Activated CD4-positive, CD25-positive, alpha-beta regulatory T cell treated with anti-CD3 and anti-CD28 coated beads, Interleukin-2, amount 50 U/mL, for 24 hours (primary cell): ENCODE measurements around the gene SLC45A3.
"Not testable (repeated sequence)": the region's sequence is repeated elsewhere in the genome, so short reads cannot be mapped to it uniquely, and the experiment has no call there.

Experiments
- ATAC-seq, 2 donors: fragments of 150-1000 bp; cut with Tn5 transposase; one replicate each; pipeline ENCODE4 v1.10.0; 2021; ENCODE audit warnings: mild to moderate bottlenecking in 1 of 2, moderate library complexity in 1 of 2

Gene SLC45A3

DNA sequence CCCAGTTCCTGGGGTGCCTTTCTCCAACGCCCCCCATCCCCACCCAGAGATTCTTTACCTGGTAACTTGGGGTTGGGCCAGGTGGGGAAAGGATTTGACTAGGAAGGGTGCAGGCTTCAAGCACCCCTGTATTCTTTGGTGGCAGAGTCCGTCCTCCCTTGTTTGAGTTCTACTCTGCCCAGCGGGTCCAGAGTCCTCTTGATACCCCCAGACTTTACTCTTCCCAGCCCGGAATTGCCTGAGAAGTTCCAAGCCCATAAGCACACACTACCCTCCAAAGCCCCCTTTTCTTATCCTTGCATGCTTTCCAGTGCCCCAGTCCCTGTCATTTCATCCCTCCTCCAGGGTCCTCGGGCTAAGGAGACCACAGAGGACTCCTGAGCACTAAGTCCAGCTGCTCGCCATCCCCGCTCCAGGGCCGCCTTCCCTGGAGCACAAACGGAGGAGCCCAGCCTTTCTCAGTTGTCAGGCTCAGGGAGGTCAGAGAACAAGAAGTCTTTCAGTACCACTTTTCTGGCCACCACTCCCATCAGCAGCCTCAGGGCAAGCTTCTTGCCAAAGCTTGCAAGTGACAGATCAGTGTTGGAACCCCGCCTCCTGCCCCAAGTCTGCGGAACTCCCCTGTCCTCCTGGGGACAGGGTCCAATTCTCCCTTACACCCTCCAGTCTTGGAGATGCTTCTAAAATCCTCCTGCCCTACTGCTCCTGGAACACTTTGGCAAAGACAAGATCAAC, 12.2 kb downstream of the SLC45A3 start:
- no peak for ATAC-seq

DNA sequence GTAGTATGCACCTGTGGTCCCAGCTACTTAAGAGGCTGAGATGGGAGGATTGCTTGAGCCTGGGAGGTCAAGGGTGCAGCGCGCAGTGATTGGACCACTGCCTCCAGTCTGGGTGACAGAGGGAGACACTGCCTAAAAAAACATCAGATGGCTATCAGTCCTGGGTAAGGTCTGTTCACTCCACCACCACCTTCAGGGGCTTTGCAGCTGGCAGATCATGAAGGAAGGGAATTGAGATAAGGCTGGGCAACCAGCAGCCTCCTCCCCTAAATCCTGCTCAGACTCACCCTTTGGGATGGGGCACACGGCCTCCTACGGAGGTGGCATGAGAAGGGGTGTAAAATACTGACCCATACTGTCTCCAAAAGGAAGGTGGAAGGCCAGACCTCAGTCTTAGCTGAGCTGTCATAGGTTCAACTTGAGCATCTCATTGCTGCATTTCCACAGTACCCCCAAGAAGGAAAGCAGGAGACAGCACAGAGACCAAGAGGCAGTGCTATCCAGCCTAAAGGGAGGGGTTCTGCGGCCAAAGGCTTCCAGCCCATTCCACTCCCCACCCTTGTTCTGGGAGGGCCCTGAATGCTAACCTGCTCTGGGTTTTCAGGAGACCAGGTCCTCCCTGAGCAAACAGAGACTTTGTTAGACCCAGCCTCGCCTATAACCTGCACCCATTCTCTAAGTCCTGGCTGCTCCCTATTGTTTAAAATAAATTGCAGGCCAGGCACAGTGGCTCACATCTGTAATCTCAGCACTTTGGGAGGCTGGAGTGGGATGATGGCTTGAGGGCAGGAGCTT, 13.7 kb downstream of the SLC45A3 start:
- ATAC-seq, result no peak

DNA sequence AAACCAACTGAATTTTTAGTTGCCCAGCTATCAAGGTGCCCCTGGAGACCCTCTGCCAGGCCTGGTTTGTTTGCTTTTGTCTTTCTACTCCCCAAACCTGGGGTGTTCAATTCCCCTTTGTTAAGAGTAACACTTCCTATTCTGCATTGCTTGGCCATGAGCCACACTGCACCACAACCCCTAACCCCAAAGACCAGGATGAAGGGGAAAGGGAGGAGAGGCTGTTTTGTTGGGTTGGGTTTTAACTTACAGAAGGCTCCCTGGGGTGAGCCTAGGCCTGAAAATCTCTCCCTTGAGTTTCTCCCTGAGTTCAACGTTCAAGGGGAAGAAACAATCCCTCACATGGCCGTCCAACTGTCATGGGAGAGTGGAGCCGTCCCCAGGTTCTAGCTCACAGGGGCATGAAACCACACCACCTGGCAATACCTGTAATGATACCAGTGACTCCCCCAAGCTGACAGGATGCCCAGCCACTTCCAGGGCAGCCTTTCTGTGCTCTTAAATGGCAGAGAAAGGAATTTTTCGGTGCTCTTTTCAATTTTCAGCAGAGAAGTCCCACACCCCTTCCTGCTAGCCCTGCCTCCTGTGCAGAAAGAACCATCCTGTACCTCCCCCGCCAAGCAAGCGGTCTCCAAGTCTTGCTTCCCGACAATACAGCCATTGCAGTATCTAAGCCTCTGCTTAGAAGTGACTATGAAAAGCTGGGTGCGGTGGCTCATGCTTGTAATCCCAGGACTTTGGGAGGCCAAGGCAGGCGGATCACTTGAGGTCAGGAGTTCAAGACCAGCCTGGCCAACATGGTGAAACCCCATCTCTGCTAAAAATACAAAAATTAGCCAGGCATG, 14.9 kb downstream of the SLC45A3 start:
- no peak for ATAC-seq

DNA sequence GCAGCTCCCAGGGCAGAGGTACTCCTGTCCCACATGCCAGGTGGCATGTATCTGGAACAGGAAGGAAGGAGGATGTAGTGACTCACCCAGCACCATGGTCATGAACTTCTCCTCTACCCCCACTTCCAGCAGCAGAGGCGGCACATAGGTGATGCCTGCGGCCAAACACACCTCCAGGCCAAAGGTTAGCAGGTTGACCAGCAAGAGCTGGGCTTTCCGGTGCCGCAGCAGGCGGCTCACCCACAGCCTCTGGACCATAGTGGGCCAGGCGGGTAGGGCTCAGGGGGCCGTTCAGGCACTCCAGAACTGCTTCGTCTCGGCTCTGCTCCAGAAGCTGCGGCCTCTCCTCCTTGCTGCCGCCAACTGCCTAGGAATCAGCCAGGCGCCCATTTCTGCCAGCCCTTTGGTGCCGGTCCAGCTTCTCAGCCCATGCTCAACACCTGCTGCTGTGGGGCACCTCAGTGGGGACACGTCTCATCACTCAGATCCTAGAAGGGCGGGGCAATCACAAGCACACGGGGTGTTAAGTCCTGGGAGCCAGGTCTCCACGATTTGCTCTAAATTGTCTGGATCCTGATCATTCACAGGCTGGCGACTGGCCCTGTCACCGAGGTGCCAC, 15.8 kb downstream of the SLC45A3 start:
- no peak for ATAC-seq

- ATAC-seq, result no peak
Measured at GRCh38 chr1:205663286-205663936, 16.9 kb downstream of the SLC45A3 start.

GRCh38 chr1:205662791-205663190, 17.5 kb downstream of the SLC45A3 start:
- ATAC-seq, result no peak

DNA sequence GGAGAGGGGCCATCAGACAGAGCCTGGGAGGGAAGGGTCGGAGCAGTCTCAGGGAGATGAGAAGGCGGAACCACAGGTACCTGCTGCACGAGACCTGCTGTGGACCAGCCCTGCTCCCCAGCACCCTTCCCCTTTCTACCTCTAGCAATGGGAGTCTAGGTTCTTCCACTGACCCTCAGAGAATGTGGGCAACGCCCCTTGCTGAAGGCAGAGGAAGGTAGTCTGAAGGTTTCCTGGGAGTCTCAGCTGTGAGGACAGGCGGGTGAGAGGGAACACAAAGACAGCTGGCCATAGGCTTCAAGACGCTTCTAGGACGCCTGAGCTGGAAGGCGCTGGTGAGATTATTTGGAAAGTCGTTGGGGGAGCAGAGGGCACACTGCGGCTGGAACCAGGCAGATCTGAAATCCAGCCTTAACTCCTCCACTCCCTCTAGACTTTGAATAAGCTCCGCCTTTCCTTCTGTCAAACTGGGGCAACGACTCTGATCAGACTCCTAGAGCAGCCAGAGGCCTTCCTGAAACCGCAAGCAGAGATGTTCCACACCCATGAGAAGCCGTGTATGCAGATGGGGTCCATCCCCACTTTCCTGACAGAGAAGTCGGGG, 18.1 kb downstream of the SLC45A3 start:
- no peak for ATAC-seq

DNA sequence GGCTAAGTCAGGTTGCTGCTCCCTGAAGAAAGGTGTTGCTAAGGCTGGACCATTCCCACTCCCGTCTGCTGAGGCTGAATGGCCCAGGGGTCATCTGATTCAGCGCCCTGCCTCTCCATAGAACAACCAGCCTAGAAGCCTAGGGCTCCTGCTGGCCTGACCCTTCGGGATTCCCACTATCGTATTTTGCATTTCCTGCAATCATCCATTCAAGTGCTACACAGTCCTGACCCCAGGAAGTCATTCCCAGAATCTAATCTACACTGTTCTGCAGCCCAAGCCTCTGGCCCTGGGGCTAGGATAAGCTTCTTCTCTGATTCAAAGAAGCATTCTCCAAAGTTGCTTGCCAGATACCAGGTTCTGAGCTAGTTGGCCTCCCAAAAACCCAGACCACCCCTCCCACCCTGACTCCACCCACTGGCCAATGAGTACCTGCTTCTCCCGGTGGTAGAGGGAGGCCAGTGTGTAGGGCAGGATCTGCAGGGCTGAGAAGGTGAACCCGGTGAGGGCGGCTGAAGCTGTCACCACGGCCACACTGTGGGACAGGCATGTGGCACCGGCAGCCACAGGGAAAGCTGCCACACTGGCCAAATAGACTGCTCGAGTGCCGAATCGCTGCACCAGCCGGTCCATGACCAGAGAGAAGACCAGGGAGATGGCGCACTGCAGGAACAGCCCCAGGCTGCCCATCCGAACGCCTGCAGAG, 18.7 kb downstream of the SLC45A3 start:
- no peak for ATAC-seq

DNA sequence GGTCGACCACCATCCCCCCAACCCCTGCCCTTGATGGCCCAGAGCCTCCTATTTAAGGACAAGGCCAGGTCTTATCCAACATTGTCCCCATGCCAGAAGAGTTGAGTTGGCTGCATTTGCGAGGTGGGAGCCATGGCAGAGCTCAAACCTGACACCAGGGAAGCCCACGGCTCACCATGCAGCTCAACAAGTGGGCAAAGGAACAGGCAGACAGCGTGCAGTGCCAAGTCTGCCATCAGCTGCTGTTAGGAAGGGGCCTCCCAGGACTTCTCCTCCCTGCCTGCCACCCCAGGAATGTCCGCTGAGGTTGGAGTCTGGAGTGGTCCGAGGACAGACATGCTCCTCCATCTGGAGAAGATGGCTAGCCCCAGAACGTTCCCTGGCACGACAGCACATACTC, 19.9 kb downstream of the SLC45A3 start:
- no peak for ATAC-seq

DNA sequence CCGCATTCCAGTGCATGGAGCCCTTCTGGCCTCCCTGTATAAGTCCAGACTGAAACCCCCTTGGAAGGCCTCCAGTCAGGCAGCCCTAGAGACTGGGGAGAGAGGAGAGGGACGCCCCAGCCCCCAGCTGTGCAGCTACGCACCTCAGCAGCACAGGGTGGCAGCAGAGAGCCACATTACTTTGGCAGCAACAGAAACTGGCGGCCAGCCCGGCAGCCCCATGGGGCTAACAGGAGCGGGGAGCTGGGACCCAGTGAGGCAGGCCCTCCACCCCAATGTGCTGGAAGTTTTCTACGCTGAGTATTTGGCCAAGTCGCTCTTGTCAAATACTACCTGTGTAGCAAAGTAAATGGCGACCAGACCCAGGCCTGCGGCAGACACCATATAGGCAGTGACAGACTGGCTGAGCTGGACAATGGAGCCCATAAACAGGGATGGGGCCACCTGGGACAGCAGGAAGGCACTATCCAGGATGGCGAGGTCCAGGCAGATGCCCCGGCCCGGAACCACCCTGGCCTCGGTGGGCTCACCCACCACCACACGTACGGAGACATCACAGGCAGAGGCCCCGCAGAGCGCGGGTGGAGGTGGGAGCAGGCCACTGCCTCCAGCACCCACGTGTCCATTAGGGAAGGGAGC, 21.2 kb downstream of the SLC45A3 start:
- ATAC-seq, result peak; percentile 85 to 86

DNA sequence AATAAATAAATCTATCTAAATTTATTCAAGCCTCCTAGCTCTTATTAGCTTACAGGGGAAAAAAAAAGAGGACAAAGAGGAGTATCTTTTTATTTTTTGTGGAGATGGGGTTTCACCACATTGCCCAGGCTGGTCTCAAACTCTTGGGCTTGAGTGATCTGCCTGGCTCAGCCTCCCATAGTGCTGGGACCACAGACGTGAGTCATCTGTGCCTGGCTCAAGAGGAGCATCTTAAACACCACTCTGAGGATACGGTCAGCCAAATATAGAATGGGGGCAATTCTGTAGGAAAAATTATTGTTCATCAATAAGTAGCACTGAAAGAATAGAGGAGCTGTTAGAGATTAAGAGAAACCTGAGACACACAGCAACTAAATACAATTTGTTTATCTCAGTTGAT, 24.1 kb downstream of the SLC45A3 start:
- no peak for ATAC-seq

DNA sequence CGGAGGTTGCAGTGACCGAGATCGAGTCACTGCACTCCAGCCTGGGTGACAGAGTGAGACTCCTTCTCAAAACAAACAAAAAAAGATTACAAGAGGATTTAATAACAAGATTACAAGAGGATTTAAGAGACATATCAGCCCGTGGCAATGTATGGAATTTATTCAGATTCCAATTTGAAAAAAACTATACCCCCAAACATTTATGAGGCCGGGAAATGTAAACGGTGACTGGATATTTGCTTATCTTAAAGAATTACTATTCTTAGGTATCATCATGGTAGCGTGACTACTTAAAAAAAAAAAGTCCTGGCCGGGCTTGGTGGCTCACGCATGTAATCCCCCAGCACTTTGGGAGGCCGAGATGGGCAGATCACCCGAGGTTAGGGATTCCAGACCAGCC, 27.3 kb downstream of the SLC45A3 start:
- ATAC-seq, result no peak

GRCh38 chr1:205650241-205650640, 30.1 kb downstream of the SLC45A3 start:
- ATAC-seq, result no peak

- ATAC-seq, result no peak
Measured at GRCh38 chr1:205645519-205645918, 34.8 kb downstream of the SLC45A3 start.

- ATAC-seq, result no peak
Measured at GRCh38 chr1:205642679-205643307, 37.5 kb downstream of the SLC45A3 start.

DNA sequence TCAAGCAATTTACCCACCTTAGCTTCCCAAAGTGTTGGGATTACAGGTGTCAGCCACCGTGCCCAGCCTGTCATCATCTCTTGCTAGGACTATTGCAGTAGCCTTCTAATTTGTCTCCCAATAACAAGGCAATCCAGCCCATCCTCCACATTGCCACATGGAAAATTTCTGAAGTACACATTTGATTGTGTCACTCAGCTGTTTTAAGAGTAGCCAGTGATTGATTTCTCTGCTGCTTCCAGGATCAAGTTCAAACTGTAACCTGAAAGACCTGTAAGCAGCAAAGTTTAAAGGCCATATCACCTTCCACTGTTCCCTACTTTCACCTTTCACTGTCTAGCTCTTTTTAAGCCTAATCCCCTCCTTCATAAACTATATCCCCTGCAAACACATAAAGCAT, 40.7 kb downstream of the SLC45A3 start:
- no peak for ATAC-seq

- no peak for ATAC-seq
Measured at GRCh38 chr1:205637854-205638468, 42.3 kb downstream of the SLC45A3 start.

- no peak for ATAC-seq
Measured at GRCh38 chr1:205636732-205637131, 43.6 kb downstream of the SLC45A3 start.

- not testable (repeated sequence) for ATAC-seq
Measured at GRCh38 chr1:205636138-205636530, 44.2 kb downstream of the SLC45A3 start.
